Measurements from ENCODE around the gene CDYL.

CDYL gene

GRCh38 chr6:4910037-4910760 lies 134.0 kb downstream of the CDYL start:
- peak; percentile 93 for DNase-seq

DNA sequence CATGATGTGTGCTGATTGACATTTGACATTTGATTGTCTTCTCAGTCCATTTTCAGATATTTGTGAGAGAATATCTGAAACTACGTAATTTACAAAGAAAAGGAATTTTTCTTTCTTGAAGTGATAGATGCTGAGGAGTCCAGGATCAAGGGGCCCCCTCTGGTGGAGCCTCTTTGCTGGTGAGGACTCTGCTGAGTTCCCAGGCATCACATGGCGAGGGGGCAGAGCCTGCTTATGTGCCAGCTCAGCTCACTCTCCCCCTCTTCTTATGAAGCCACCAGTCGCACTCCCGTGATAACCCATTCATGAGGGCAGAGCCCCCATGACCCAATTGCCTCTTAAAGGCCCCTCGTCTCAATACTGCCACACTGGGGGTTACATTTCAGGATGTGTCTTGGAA lies 136.4 kb downstream of the CDYL start:
- no peak for DNase-seq

GRCh38 chr6:4913705-4914419 lies 137.7 kb downstream of the CDYL start:
- DNase-seq: peak; percentile 51

DNA sequence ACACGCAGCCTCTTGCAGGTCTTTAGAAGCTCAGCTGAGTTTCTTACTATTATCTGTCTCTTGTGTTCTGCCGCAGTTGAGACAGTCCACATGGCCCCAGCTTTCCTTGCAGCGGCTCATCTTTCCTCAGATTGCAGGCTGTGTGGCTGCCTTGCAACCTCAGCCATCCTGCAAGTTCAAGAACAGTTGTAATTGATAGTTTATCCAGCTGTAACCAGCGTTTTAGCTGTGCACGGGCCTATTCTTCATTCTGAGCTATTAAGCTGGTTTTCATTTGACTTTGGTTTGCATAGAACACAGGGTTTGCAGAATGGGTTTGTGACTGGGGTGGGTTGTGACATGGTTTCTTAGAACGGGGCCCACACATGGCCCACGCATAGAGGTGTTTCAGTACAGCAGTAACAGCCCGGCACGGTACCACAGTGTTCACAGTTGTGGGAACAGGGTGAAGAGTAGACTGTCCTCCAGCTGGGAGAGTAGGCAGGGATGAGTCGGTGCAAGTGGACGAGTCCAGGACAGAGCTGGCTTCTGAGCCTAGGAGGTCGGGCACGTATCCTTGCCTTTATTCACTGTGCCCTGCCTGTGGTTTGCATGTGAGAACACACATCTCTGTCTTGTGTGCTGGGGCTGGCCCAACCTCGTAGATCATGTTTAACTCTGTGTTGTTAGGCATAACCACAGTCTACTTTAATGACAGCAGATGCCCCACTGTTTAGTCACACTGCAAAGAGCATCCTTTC lies 138.4 kb downstream of the CDYL start:
- no peak for DNase-seq

DNA sequence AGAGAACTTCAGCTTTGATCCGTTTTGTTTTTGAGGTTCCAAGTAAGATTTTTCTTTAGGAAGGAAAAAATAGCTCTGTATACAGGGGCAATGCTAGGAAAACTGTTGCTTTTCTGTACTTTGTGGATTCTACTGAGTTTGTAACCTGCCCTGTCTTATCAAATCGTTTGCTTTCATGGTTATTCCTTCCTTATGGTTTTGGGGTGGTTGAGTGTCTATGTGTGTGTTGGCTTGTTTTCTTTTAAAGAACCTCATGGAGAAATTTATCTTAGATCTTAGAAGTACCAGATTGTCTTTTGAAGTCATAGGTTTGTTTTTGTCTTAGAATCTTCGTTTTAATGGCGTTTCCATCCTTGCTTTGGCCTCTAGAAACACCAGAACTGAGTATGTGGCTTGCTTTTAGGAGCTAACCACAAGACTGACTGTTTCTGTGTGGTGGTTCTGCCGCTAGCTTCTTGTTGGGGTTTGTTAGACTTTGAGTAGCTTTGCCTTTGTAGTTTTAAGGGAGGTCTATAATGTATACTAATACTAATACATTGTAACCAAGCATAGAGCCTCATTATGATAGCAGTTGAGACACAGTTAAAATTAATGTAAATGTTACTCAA lies 140.9 kb downstream of the CDYL start:
- no peak for DNase-seq

DNA sequence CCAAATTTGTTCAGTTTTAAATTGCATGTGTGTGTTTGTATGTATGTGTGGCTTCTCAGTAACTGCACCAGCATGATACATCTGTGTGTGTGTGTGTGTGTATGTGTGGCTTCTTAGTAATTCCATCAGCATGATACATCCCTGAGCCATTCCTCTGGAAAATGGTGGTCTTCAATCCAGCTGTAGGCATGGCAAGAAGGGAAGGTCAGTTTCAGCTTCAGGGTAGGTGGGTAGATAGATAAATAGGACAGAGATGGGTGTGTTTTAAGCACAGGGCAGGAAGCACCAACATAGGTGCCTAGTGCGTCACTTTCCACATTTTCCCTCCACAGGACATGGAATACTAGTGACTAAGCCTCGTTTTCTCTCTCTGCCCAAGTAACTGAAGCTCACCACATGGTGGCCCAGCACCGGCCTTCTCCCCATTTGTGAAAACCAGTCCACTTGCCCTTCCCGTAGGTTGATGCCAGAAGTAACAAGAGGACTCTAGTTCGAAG lies 144.8 kb downstream of the CDYL start:
- DNase-seq: no peak

DNA sequence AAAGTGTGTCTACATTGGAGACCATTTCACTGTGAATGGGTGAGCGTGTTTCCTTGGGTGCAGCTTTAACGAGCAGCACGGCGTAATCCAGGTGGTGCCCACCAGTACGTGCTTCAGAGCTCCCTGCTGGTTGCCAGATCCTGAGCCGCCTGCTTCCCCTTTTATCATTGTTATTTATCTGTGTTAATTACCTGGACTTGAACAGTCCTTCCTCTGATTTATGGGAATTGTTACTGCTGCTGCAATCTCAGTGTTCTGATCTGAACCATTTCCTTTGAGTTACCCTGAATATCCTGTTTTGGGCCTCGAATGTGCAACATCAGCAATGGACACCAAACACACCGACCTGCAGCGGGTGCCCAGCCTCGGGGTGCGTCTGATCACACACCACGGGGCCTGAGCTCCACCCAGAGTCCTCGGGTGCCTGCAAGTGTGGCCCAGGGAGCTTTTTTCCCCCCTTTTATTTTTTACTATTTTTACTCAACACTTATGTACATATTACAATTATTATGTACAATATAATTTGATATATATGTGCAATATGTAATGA lies 146.4 kb downstream of the CDYL start:
- DNase-seq: no peak

DNA sequence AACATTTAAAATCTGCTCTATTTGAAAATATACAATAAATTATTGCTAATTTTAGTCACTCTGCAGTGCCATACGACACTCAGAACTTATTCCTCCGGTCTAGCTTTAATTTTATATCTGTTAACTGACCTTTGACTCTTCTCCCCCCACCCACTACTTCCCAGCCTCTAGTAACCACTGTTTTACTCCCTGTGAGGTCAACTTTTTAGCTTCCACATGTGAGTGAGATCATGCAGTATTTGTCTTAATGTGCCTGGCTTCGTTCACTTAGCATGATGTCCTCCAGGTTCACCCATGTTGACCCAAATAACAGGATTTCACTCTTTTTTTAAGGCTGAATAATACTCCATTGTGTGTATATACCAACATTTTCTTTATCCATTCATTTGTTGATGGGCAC lies 146.9 kb downstream of the CDYL start:
- DNase-seq: no peak

DNA sequence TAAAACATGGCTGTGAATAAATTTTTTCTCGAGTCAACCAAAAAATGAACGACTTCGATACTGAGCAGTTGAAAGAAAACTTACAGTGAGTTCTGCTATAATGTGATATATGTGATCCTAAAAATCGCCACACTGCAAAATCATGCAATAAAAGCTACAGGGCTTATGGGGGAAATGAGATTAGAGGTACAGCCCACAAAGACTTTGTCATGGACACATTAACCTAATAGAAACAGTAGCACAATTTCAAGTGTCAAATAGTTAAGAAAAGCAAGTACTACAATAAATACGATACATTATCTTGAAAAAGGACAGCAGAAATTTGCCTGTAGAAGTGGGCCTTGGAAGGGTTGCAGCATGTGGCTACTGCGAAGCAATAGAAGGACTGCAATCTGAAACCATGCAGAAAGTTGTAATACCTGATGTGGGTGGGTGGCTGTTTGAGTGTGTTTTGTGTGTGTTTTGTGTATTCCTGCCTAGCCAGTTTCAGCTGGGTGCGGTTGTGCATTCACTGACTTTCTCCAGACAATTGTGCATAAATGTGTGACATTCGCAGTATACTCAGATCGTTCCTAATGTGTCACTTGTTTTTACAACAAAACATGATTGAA lies 148.6 kb downstream of the CDYL start:
- peak; percentile 38 for DNase-seq

- no peak for DNase-seq
Observed at GRCh38 chr6:4925580-4925979, 149.4 kb downstream of the CDYL start.

- no peak for DNase-seq
Observed at GRCh38 chr6:4928426-4928825, 152.2 kb downstream of the CDYL start.

DNA sequence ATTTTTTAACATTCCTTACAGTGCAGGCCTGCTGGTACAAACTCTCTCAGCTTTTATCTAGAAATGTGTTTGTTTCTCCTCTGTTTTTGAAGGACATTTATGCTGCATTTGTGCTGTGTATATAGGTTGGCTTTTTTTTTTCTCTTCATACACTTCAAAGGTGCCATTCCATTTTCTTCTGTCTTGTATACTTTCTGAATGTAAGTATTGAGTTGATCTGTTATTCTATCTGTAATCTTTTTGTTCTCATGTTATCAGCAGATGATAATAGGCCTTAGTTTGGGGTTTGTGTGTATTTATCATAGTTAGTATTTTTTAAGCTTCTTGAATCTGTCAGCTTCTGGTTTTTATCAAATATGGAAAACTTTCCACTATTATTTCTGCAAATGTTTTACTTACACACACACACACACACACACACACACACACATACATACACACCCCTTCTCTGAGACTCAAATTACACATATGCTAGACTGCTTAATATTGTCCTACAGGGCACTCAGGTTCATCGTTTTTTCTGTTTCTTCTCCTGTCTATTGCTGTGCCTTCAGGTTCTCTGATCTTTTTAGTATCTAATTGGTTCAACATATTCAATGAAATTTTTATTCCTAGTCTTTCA lies 153.0 kb downstream of the CDYL start:
- DNase-seq: no peak

DNA sequence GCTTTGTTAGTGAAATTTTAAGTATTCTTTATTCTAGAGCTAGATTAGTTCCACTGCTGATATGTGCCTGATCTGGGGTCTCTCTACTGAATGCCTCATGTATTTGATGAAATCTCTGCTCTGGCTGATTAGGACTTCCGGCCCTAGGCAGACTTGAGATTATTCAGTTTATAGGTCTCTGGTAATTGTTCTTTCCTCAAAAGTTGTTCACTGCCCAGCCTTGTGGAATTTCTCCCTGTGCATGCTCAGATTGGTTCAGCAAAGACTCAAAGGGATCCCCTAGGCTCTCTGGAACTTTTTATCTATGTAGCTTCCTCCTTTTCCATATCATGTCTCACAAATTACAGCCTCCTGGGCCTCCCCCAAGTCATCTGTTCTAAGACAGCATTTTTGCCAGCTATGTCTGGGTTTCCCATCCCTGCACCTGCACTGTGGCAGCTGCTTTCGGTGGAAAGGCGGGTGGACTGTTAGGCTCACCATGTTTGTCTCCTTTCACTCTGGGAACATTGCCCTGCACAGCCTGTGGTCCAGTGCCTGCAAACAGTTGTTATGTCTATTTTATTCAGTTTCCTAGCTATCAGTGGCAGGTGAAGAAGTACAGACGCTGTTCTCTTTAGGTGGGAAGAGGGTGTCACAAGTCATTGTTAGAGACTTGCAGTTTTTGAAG lies 154.0 kb downstream of the CDYL start:
- no peak for DNase-seq

DNA sequence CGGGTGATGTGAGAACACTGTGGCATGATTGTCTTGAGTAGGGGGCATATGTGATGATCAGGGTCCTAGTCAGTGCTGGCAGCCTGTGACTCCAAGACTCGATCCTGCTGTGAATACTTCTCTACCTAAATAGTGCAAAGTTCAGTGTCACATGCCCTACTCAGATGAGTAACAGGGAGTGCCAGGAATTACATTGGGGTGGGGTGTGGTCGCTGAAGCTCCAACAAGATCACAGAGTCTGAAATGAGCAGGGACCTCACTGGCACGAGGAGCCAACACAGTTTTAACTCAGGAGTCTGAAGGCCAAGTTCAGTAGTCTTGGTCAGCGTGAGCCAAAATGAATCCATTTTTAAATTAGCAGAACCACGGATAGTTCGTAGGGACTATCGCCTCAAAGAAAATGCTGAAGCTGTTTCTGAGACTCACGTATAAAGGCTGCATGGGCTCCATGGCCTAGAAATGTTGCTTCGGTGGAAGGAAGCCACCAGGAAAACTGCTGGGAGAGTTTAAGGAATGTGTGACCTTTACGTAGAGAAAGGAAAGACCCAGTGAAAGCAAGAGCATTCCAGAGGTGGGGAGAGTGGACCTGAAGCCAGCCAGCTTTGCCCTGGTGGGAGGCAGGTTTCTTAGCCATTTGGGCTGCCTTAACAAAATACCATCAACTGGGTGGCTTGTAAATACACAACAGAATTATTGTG lies 155.5 kb downstream of the CDYL start:
- DNase-seq: no peak

GRCh38 chr6:4932228-4932903 lies 156.2 kb downstream of the CDYL start:
- DNase-seq: no peak

DNA sequence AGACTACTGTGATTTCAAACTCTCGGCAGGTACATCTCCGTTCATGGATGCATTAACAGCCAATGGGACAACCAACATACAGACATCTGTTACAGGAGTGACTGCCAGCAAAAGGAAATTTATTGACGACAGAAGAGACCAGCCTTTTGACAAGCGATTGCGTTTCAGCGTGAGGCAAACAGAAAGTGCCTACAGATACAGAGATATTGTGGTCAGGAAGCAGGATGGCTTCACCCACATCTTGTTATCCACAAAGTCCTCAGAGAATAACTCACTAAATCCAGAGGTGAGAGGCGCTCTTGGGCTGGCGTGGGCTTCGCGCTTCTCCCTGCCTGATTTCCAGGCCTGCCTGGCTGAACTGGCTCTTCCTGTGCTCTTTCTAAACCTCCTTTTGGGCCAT lies 159.3 kb downstream of the CDYL start:
- no peak for DNase-seq

- DNase-seq: no peak
Observed at GRCh38 chr6:4935975-4936680, 159.9 kb downstream of the CDYL start.

DNA sequence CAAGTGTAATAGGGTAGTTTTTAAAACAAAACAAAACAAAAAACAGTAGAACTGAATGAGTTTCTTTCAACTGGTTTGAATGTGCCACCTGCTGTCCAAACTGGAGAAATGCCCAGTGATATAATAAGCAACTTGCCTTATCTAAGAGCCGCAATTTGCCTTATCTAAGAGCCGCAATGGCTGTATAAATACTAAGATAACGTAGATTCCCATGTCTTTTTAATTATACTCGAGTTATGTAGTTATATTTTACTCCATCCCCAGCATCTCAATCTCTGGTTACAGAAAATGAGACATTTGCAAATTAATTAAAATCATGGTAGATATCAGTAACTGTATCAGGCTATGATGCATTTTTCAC lies 160.5 kb downstream of the CDYL start:
- DNase-seq: peak; percentile 65

- DNase-seq: no peak
Observed at GRCh38 chr6:4937414-4937813, 161.2 kb downstream of the CDYL start.

GRCh38 chr6:4939241-4939640 lies 163.0 kb downstream of the CDYL start:
- DNase-seq: no peak

All from NCI-H2029 treated with DMSO at 0.1 percent for 48 hours (cell line).